Measurements from ENCODE around the gene CCDC91.

The CCDC91 gene

DNA sequence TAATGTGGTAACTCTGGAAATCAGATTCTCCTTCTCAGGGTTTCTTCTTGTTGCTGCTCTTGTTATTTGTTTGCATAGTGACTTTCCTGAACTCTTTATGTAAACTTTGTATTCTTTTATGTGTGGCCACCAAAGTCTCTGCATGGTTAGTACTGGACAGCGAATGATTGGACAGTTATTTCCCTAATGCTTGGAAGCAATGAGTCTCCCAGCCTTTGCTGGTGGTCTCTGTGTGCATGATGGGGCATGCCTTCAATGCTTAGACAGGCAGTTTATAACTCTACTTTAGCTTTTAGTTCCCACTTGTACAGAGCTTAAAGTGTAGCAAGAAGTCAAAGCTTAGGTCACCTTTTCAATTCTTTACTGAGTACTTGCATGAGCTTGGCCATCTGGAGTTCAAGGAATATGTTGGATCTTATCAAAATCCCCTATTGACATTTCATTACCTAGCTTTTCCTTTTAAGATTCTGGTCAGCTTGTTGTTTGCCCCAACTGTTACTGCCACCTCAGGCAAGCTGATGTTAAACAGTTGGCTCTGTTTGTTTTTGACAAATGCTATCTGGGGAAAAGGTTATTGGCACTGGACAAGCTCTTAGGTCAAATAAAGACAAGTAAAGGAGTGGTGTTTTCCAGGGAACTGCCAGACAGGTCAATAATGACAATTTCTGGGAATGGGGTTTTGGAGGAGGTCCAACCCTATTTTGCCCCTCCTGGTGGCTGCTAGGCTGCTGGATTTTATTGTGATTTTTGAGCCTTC is 12.3 kb downstream of the CCDC91 start:
- no peaks in the 10 kb centered on the region for H3K27me3 ChIP-seq
- H3K4me3 ChIP-seq, result no peak overlapping the region
- no peaks in the 10 kb centered on the region for H3K4me1 ChIP-seq
- TF ChIP-seq Cebpa-rat (IDR thresholded peaks at IDR 0.05), result no peak
- H3K4me2 ChIP-seq, result no peak overlapping the region
- H3K27ac ChIP-seq, result no peak overlapping the region
- peaks cover 52% of the 10 kb centered on the region for H3K9me3 ChIP-seq
- H4K20me1 ChIP-seq, result no peaks in the 10 kb centered on the region
- H3K9ac ChIP-seq, result no peak overlapping the region
- 0 out of 2 replicates have a peak, but pooled peaks cover 3% of the 10 kb centered on the region for H3K36me3 ChIP-seq

DNA sequence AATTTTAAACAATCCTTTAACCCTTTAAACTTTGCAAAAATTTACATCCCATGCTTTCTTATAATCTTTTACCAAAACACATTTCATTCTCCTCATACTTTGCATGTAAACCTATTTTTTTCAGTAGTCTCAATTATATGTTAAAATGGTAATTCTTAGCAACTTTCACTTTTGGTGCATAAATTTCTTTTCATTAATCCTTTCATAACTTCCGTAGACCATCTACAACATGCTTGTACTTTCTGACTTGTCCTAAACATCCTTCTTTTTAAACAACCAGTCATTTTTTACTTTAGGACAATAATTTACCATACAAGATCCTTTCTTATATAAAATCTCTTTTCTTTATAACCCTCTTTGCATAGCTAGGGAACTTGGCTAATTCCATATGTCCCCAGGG is 19.5 kb downstream of the CCDC91 start:
- Histone ChIP-seq H3K4me1 (no peaks in the 10 kb centered on the region), H4K20me1 (no peaks in the 10 kb centered on the region), H3K27ac (no peak overlapping the region), H3K27me3 (no peaks in the 10 kb centered on the region), H3K36me3 (peaks cover 32% of the 10 kb centered on the region), H3K4me2 (no peak overlapping the region), H3K9me3 (peaks cover 55% of the 10 kb centered on the region), H3K9ac (no peak overlapping the region), H3K4me3 (no peak overlapping the region)
- no peak for TF ChIP-seq Cebpa-rat (IDR thresholded peaks at IDR 0.05)

DNA sequence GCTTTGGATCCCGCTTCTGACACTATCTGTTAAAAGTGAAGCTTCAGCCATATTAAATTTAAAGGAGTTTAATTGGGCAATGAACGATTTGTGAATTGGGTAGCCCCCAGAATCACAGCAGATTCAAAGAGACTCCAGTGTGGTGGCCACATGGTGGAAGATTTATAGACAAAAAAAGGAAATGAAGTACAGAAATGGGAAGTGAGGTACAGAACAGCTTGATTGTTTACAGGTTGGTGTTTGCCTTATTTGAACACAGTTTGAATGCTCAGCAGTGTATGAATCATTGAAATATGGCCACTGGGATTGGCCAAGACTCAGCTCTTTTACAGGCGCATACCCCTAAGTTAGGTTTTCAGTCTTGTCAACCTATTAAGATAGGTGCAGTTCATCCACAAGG is 21.9 kb downstream of the CCDC91 start:
- H3K4me1 ChIP-seq, result no peaks in the 10 kb centered on the region
- no peak overlapping the region for H3K9ac ChIP-seq
- no peak overlapping the region for H3K27ac ChIP-seq
- H3K4me2 ChIP-seq, result no peak overlapping the region
- H4K20me1 ChIP-seq, result no peaks in the 10 kb centered on the region
- no peak for TF ChIP-seq Cebpa-rat (IDR thresholded peaks at IDR 0.05)
- no peaks in the 10 kb centered on the region for H3K27me3 ChIP-seq
- peaks cover 46% of the 10 kb centered on the region for H3K9me3 ChIP-seq
- peaks cover 32% of the 10 kb centered on the region for H3K36me3 ChIP-seq
- no peak overlapping the region for H3K4me3 ChIP-seq

DNA sequence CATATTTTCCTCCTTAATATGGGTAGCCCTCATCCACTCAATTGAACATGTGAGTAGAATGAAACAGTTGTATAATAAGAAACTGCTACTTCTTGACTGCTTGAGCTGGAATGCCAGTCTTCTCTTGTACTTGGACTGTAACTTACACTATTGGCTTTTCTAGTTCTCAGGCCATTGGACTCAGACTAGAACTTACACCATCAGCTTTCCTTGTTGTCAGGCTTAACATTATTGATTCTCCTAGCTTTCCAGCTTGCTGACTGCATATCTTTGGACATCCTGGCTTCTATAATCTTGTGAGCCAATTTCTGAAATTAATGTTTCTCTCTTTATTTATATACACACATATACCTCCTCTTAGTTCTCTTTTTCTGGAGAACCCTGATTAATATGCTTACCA is 24.8 kb downstream of the CCDC91 start:
- Histone ChIP-seq H3K9me3 (peaks cover 46% of the 10 kb centered on the region), H3K4me2 (no peak overlapping the region), H3K27ac (no peak overlapping the region), H3K27me3 (no peaks in the 10 kb centered on the region), H3K4me3 (no peak overlapping the region), H4K20me1 (no peaks in the 10 kb centered on the region), H3K36me3 (peaks cover 27% of the 10 kb centered on the region), H3K9ac (no peak overlapping the region), H3K4me1 (no peaks in the 10 kb centered on the region)
- no peak for TF ChIP-seq Cebpa-rat (IDR thresholded peaks at IDR 0.05)

DNA sequence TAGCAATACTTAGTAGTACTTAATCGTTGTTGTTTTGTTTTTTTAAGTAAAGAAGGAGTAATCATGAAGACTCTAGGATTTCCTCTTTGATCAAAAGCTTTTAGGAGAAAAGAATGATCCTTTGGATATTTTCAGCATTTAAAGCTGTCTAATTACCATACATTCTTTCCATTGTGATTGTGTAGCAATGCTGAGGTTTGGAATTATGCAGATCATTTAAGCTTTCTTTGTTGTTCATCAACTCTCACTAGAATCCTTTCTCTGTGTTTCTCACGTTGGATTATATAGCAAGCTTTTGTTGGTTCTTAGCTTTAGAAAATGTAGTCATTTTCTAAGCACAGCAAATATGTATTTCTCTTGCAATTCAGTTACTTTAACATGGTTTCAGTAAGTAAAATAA is 25.8 kb downstream of the CCDC91 start:
- peaks cover 36% of the 10 kb centered on the region for H3K9me3 ChIP-seq
- no peak overlapping the region for H3K4me2 ChIP-seq
- peaks cover 20% of the 10 kb centered on the region for H3K36me3 ChIP-seq
- no peak overlapping the region for H3K27ac ChIP-seq
- TF ChIP-seq Cebpa-rat (IDR thresholded peaks at IDR 0.05), result no peak
- H3K27me3 ChIP-seq, result no peaks in the 10 kb centered on the region
- H4K20me1 ChIP-seq, result no peaks in the 10 kb centered on the region
- no peaks in the 10 kb centered on the region for H3K4me1 ChIP-seq
- no peak overlapping the region for H3K4me3 ChIP-seq
- no peak overlapping the region for H3K9ac ChIP-seq

DNA sequence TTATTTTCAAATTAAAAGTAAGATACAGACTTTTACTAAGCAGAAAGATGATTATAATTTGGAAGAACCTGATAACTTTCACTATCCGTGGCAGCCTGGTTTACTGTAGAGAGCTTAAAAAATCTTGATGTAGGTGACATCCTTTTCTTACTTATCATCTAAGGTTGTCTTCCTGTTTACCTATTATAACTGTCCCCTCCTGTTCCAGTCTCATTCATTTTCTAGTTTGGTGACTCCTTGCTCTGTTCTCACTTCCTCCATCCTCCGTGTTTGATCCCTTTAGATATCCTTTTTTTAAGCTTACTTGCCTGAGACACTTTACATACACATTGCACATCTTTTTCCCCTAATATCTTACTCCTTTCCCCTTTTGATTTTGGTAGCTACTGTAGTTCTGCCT is 27.5 kb downstream of the CCDC91 start:
- Histone ChIP-seq H3K27ac (no peak overlapping the region), H4K20me1 (no peaks in the 10 kb centered on the region; the same call in 1 of the 2 replicates), H3K9ac (no peak overlapping the region), H3K9me3 (peaks cover 21% of the 10 kb centered on the region), H3K36me3 (0 out of 2 replicates have a peak, but pooled peaks cover 6% of the 10 kb centered on the region), H3K27me3 (no peaks in the 10 kb centered on the region), H3K4me2 (no peak overlapping the region), H3K4me3 (no peak overlapping the region), H3K4me1 (no peaks in the 10 kb centered on the region; the same call in 1 of the 2 replicates)
- no peak for TF ChIP-seq Cebpa-rat (IDR thresholded peaks at IDR 0.05)

DNA sequence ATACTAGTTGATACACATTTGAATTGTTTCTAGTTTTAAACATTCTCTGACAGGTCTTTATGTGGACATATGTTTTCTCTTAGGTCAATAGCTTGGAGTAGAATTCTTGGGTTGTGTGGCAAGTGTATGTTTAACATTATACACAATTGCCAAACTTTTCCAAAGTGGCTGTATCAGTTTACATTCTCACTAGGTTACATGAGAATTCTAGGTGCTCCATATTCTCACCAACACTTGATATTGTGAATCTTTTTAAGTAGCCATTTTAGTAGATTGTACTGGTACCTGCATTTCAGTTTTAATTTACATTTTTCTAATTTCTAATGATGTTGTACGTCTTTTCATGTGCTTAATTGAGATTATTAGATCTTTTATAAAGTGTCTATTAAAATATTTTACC is 28.6 kb downstream of the CCDC91 start:
- H3K27me3 ChIP-seq, result no peaks in the 10 kb centered on the region
- H4K20me1 ChIP-seq, result no peaks in the 10 kb centered on the region; the same call in 1 of the 2 replicates
- 0 out of 2 replicates have a peak, but pooled peaks cover 3% of the 10 kb centered on the region for H3K36me3 ChIP-seq
- H3K9me3 ChIP-seq, result peaks cover 21% of the 10 kb centered on the region
- no peaks in the 10 kb centered on the region; the same call in 1 of the 2 replicates for H3K4me1 ChIP-seq
- no peak overlapping the region for H3K4me2 ChIP-seq
- H3K27ac ChIP-seq, result no peak overlapping the region
- TF ChIP-seq Cebpa-rat (IDR thresholded peaks at IDR 0.05), result no peak
- H3K4me3 ChIP-seq, result no peak overlapping the region
- no peak overlapping the region for H3K9ac ChIP-seq

DNA sequence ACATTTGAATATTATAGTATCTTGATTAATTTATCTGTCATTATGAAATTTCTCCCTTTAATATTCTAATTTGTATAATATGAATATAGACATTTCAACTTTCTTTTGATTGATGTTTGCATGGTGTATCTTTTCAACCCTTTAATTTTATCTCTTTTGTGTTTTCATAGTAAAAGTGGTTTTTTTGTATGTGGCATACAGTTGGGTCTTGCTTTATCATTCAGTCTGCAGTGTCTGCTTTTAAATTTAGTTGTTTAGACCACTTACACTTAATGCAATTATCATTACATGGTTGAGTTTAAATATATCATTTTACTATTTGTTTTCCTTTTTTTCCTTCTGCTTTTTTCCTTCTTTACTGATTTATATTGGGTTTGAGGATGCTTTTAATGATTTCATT is 29.6 kb downstream of the CCDC91 start:
- TF ChIP-seq Cebpa-rat (IDR thresholded peaks at IDR 0.05), result no peak

DNA sequence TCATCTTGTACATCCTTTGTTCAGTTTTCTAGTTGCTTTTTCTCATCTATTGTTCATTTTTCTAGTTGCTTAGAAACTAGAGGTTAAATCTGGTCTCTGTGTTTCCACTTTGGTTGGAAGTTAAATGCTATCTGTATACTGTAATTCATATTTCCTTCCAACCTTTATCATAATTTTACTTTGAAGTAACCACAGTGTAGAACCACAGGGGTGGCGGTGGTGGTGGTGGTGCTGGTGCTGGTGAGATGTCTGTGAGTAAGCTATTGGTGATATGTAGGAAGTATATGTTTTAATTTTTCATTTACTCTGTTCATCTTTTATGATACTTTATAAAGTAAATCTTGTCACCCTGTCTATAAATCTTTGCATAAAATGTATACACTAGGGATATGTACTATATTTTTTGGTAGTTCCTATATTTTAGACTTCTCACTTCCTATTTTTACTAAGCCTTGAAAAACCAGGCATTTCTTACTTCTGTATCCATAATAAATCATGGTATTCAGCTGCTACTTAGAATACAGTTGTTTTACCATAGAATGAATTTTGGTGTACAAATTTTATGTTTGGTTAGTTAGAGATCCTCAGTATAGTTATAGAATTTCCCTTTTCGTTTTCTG is 31.9 kb downstream of the CCDC91 start:
- H4K20me1 ChIP-seq, result no peaks in the 10 kb centered on the region; the same call in 1 of the 2 replicates
- no peak for TF ChIP-seq Cebpa-rat (IDR thresholded peaks at IDR 0.05)
- no peak overlapping the region for H3K9ac ChIP-seq
- H3K27me3 ChIP-seq, result no peaks in the 10 kb centered on the region
- peak overlapping the region; percentile 10; the same call in 1 of the 2 replicates for H3K4me2 ChIP-seq
- H3K4me1 ChIP-seq, result no peaks in the 10 kb centered on the region; the same call in 1 of the 2 replicates
- peaks cover 29% of the 10 kb centered on the region for H3K9me3 ChIP-seq
- H3K36me3 ChIP-seq, result 0 out of 2 replicates have a peak, but pooled peaks cover 7% of the 10 kb centered on the region
- H3K27ac ChIP-seq, result no peak overlapping the region
- no peak overlapping the region for H3K4me3 ChIP-seq

More for the DNA sequence above, 29.6 kb downstream of the CCDC91 start:
- Histone ChIP-seq H3K4me2 (no peak overlapping the region), H3K27me3 (no peaks in the 10 kb centered on the region), H3K4me1 (no peaks in the 10 kb centered on the region; the same call in 1 of the 2 replicates), H4K20me1 (no peaks in the 10 kb centered on the region; the same call in 1 of the 2 replicates), H3K9me3 (peaks cover 21% of the 10 kb centered on the region), H3K36me3 (no peaks in the 10 kb centered on the region), H3K27ac (no peak overlapping the region), H3K9ac (no peak overlapping the region), H3K4me3 (no peak overlapping the region)

DNA sequence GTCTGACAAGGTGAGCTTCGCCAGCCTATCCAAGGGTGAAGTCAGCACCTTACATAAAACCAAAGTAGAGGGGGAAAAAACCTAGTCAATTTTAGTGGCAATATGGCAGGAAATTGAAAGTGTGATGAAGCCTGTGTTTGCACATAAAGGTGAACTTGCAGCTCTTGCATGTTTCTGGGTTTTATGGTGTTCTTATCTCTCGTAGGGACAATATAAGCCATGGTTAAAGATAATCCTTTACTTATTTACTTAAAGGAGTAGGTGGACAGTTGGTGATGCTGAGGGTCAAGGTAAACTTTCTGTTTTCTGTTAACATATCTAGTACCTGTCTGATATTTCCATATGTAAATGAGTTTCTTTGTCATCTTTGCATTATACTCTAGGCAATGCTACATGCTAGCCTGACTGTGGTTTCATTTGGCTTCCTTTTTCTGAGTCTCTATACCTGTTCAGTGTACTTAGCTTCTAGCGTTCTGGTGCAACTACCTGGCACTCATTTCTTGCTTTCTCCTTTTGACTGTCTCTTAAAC is 32.8 kb downstream of the CCDC91 start:
- 0 out of 2 replicates have a peak, but pooled peaks cover 7% of the 10 kb centered on the region for H3K36me3 ChIP-seq
- peaks cover 22% of the 10 kb centered on the region for H3K9me3 ChIP-seq
- H3K27me3 ChIP-seq, result no peaks in the 10 kb centered on the region
- H3K27ac ChIP-seq, result no peak overlapping the region
- no peak overlapping the region for H3K4me2 ChIP-seq
- H4K20me1 ChIP-seq, result no peaks in the 10 kb centered on the region; the same call in 1 of the 2 replicates
- no peak for TF ChIP-seq Cebpa-rat (IDR thresholded peaks at IDR 0.05)
- H3K9ac ChIP-seq, result no peak overlapping the region
- no peaks in the 10 kb centered on the region; the same call in 1 of the 2 replicates for H3K4me1 ChIP-seq
- no peak overlapping the region for H3K4me3 ChIP-seq
